Choroid plexus epithelial cell (primary cell): ENCODE measurements around the gene MTCL1.

ENCODE experiments used
- DNase-seq: peaks from one replicate; pipeline ENCODE4 v3.0.0-alpha.2; 2010; ENCODE audit warnings: low read depth
- H3K4me3 ChIP-seq: 2 replicates; pipeline ENCODE4 v1.5.1; 2011; ENCODE audit warnings: low read depth, mild to moderate bottlenecking, control low read depth, low read length, moderate library complexity
- CTCF ChIP-seq: conservative IDR thresholded peaks from 2 replicates; pipeline ENCODE4 v1.5.1; 2011; ENCODE audit warnings: low read depth, mild to moderate bottlenecking, control low read depth, inconsistent platforms, low read length, moderate library complexity

Gene MTCL1

GRCh38 chr18:8719192-8719591, 13.8 kb downstream of the MTCL1 start:
- no peak for TF ChIP-seq CTCF
- no peak overlapping the region for H3K4me3 ChIP-seq
- no peak for DNase-seq

GRCh38 chr18:8720141-8720540, 14.8 kb downstream of the MTCL1 start:
- DNase-seq, result no peak
- no peak for TF ChIP-seq CTCF
- no peak overlapping the region for H3K4me3 ChIP-seq

- no peak overlapping the region for H3K4me3 ChIP-seq
- DNase-seq, result no peak
- TF ChIP-seq CTCF, result no peak
Observed at GRCh38 chr18:8721094-8721669, 15.8 kb downstream of the MTCL1 start.

- DNase-seq, result peak; percentile 81
- H3K4me3 ChIP-seq, result no peak overlapping the region
- TF ChIP-seq CTCF, result no peak
Observed at GRCh38 chr18:8721716-8722115, 16.4 kb downstream of the MTCL1 start.

- H3K4me3 ChIP-seq, result no peak overlapping the region
- TF ChIP-seq CTCF, result no peak
- no peak for DNase-seq
Observed at GRCh38 chr18:8722946-8723820, 17.8 kb downstream of the MTCL1 start.

- DNase-seq, result no peak
- H3K4me3 ChIP-seq, result no peak overlapping the region
- no peak for TF ChIP-seq CTCF
Observed at GRCh38 chr18:8724452-8724851, 19.1 kb downstream of the MTCL1 start.

GRCh38 chr18:8726281-8726680, 20.9 kb downstream of the MTCL1 start:
- DNase-seq, result no peak
- TF ChIP-seq CTCF, result no peak
- no peak overlapping the region for H3K4me3 ChIP-seq
